Measurements from ENCODE around the gene C19orf25.

The C19orf25 gene

DNA sequence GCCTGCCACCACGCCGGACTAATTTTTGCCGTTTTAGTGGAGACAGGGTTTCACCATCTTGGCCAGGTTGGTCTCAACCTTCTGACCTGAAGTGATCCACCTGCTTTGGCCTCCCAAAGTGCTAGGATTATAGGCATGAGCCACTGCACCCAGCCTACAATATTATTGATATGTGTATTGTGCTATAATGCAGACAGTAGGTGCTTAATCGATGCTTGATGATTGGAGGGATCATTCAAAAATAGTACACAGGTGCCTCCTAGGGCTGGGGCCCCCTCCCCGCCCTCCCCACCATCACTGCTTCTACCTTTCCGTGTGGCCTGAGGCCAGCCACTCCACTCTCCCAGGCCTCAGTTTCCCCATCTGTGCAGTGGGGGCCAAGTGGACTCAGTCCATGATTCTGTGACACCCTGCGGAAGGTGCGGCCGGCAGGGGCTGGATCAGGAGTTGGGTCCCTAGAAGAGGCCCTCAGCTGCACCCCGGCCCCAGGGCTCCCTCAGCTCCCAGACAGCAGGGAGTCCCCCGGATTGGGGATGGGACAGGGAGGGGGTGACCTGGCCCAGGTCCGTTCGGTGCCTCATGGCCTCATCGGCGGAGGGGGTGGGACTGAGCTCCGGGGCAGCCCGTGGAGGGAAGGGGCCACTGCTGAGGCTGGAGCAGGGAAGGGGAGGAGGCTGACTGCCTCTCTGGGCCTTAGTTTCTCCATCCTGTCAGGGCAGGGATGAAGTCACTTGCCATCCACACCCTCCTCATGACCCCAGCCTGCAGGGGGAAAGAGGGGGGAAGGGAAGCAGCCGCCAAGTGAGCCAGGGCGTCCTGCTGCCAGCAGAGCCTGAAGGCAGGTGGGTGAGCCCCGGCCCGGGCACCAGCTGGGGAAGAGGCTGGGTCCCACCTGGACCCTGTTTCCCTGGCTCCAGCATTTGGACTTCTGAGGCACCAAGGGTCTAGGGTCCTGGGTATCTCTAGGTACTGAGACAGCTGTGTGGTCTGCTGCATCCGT is 32.6 kb upstream of the C19orf25 start:
- H3K4me3 ChIP-seq (ENCODE audit: control insufficient read depth, low read depth, low read length): no peak overlapping the region
- TF ChIP-seq, protein P1, sequence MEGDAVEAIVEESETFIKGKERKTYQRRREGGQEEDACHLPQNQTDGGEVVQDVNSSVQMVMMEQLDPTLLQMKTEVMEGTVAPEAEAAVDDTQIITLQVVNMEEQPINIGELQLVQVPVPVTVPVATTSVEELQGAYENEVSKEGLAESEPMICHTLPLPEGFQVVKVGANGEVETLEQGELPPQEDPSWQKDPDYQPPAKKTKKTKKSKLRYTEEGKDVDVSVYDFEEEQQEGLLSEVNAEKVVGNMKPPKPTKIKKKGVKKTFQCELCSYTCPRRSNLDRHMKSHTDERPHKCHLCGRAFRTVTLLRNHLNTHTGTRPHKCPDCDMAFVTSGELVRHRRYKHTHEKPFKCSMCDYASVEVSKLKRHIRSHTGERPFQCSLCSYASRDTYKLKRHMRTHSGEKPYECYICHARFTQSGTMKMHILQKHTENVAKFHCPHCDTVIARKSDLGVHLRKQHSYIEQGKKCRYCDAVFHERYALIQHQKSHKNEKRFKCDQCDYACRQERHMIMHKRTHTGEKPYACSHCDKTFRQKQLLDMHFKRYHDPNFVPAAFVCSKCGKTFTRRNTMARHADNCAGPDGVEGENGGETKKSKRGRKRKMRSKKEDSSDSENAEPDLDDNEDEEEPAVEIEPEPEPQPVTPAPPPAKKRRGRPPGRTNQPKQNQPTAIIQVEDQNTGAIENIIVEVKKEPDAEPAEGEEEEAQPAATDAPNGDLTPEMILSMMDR (conservative IDR thresholded peaks at IDR 0.05; ENCODE audit: control insufficient read depth, insufficient read depth, low read depth, low read length): no peak
- DNase-seq (ENCODE audit: low read depth): no peak

DNA sequence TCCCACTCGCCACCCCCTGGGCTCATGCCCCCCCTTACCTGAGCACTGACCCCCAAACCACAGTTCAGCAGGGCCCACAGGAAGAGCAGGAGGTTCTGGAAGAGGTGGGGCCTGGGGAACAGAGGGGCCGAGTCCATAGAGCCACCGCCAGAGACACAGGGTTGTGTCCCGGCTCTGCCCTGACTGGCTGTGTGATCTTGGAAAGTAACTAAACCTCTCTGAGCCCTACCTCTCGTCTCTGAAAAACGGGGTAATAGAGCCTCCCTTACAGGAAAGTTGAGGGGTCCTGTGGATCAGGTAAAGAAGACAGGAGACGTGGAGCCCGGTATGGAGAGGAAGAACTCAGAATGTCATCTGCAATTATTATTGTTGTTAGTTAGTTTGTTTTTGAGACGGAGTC is 31.8 kb upstream of the C19orf25 start:
- no peak for DNase-seq (ENCODE audit: low read depth)
- no peak overlapping the region for H3K4me3 ChIP-seq (ENCODE audit: control insufficient read depth, low read depth, low read length)
- TF ChIP-seq, protein P1 (conservative IDR thresholded peaks at IDR 0.05; ENCODE audit: control insufficient read depth, insufficient read depth, low read depth, low read length): no peak

DNA sequence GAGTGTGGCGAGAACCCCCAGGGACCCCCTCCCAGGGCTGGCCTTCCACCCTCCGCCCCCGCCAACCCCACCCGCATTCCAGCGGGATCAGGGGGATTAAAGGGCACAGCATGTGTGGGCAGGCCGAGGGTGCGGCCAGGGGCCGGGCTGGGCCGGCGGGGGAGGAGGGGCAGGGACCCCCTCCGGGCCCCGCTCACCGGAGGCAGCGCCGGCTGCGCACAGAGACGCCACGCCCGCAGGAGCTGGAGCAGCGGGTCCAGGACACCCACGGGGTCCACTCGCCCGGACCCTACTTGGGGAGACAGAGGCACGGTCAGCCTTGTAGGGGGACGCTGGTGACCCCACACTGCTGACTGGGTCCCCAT is 31.4 kb upstream of the C19orf25 start:
- DNase-seq (ENCODE audit: low read depth): no peak
- TF ChIP-seq, protein P1 (conservative IDR thresholded peaks at IDR 0.05; ENCODE audit: control insufficient read depth, insufficient read depth, low read depth, low read length): no peak
- no peak overlapping the region for H3K4me3 ChIP-seq (ENCODE audit: control insufficient read depth, low read depth, low read length)

DNA sequence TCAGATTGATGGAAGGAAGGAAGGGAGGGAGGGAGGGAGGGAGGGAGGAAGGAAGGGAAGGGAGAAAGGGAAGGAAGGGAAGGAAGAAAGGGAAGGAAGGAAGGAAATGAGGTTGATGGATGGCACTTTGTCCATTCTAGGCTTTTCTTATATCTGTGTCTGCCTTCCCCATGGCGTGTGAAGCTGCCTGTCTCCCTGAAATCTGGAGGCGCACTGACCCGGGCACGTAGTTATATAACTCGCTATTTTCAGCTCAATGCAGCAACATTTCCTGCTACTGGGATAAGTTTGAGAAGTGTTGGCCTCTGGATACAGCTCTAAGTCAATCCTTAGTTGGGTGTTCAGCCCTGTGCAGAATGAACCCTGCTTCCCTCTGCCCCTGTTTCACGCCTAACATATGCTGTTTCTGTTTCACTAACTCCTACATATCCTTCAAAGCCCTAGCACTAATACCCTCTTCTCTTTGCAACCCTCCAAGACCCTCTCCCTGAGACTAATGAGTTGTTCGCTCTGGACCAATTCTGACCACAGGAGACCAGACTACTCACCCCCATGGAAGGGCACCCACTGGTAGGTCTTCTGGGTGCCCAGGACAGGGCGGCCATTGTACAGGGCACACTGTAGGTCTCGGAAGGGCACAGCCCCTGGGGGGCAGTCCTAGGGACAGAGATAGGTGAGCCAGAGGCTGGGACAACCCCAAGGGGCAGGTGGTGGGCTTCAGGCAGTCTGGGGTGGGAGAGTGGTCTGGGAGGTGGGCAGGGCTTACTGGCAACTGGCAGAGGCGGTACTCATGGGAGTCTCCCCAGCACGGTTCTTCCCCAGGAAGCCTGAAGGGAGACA is 30.8 kb upstream of the C19orf25 start:
- no peak for DNase-seq (ENCODE audit: low read depth)
- no peak overlapping the region for H3K4me3 ChIP-seq (ENCODE audit: control insufficient read depth, low read depth, low read length)
- TF ChIP-seq, protein P1 (conservative IDR thresholded peaks at IDR 0.05; ENCODE audit: control insufficient read depth, insufficient read depth, low read depth, low read length): no peak

DNA sequence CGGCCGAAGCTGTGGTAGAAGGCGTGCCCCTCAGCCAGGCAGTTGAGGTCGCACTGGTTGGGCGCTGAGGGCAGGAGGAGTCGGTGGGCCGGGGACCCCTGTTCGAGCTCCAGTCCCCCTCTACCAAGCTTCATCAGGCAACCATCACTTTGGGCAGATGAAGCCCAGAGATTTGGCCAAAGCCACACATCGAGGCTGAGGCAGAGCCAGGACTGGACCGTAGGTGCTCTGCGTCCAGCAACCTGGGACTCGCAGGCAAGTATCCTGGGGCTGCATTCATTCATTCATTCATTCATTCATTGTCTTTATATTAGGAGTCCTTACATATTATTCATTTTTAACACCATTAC is 29.5 kb upstream of the C19orf25 start:
- no peak overlapping the region for H3K4me3 ChIP-seq (ENCODE audit: control insufficient read depth, low read depth, low read length)

More for the DNA sequence above, 29.5 kb upstream of the C19orf25 start:
- TF ChIP-seq, protein P1 (conservative IDR thresholded peaks at IDR 0.05; ENCODE audit: control insufficient read depth, insufficient read depth, low read depth, low read length): no peak
- no peak for DNase-seq (ENCODE audit: low read depth)
